AG10803 (cell line): ENCODE results near the gene GRAP.
"Not testable (repeated sequence)": the region's sequence is repeated elsewhere in the genome, so short reads cannot be mapped to it uniquely, and the experiment has no call there.

ENCODE experiments used
- DNase-seq: peaks from one replicate; pipeline ENCODE4 v3.0.0; 2010; ENCODE audit warnings: low read depth
- H3K4me3 ChIP-seq: 2 replicates; pipeline ENCODE4 v1.5.1; 2011; ENCODE audit warnings: mild to moderate bottlenecking, low read length, control low read depth
- CTCF ChIP-seq: conservative IDR thresholded peaks from 2 replicates; pipeline ENCODE4 v1.5.1; 2011; ENCODE audit warnings: mild to moderate bottlenecking, low read length, control low read depth, inconsistent platforms

The GRAP gene

GRCh38 chr17:19044643-19045042 lies 2.1 kb downstream of the GRAP start:
- not testable (repeated sequence) for H3K4me3 ChIP-seq, DNase-seq

- DNase-seq, H3K4me3 ChIP-seq: not testable (repeated sequence)
Observed at GRCh38 chr17:19043032-19043431, 3.7 kb downstream of the GRAP start.

GRCh38 chr17:19042369-19042768 lies 4.4 kb downstream of the GRAP start:
- not testable (repeated sequence) for DNase-seq, H3K4me3 ChIP-seq

GRCh38 chr17:19041871-19042270 lies 4.9 kb downstream of the GRAP start:
- H3K4me3 ChIP-seq, result not testable (repeated sequence)

DNA sequence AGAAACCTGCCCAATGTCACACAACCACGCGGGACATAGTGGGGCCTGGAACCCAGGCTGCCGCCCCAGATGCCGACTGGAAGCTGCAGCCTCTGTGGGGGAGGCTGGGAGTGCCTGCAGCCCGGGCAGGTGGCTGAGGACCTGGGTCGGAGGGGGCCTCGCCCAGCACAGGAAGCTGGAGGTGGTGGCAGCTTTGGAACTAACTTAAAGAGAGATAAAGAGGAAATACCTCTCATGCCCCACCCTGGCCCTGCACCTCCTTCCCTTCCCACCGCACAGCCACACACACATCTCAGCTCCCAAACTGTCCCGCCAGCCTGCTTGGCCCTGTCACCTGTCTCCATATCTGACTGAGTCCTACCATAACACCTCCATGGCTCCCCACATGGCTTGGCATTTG lies 6.4 kb downstream of the GRAP start:
- DNase-seq, H3K4me3 ChIP-seq: not testable (repeated sequence)

More at GRCh38 chr17:19041871-19042270, 4.9 kb downstream of the GRAP start:
- not testable (repeated sequence) for DNase-seq

DNA sequence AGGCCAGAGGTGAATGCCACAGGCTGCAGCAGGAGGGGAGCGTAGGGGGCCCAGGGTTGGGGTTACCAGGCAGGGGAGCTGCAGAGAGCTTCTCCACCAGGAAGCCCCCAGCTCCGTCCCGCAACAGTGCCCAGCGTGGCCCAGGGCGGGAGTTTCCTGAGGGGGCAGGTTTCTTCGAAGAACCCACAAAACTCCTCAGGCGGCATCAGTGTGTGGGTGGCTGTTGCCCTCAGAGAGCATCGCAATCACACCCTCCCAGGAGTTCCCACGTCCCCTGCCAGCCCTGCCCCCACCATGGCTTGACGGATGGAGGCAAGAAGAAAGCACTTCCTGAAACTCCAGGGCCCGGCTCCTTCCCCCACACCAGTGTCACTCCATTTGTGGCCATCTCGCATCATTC lies 8.0 kb downstream of the GRAP start:
- H3K4me3 ChIP-seq, DNase-seq: not testable (repeated sequence)

DNA sequence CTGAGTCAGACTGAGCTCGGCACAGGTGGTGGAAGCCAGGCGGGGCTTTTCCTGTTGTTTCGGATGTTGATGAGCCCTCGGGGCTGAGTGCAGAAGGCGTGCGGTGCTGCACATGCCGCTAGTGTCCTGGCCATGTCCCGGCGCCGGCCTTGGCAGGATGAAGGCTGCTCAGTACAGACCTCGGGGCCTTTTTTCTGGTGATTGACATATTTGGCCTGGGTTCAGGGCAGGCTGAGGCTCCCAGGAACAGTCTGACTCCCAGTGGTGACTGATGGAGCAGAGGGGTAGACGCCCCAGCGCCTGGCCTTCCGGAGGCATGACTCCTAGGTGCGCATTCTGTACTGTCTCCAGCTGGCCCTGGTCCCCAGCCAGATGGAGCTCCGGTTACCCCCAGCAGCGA lies 8.8 kb downstream of the GRAP start:
- DNase-seq, H3K4me3 ChIP-seq: not testable (repeated sequence)

- not testable (repeated sequence) for DNase-seq, H3K4me3 ChIP-seq
Observed at GRCh38 chr17:19037547-19037946, 9.2 kb downstream of the GRAP start.

- not testable (repeated sequence) for DNase-seq, H3K4me3 ChIP-seq
Observed at GRCh38 chr17:19036186-19036585, 10.6 kb downstream of the GRAP start.

DNA sequence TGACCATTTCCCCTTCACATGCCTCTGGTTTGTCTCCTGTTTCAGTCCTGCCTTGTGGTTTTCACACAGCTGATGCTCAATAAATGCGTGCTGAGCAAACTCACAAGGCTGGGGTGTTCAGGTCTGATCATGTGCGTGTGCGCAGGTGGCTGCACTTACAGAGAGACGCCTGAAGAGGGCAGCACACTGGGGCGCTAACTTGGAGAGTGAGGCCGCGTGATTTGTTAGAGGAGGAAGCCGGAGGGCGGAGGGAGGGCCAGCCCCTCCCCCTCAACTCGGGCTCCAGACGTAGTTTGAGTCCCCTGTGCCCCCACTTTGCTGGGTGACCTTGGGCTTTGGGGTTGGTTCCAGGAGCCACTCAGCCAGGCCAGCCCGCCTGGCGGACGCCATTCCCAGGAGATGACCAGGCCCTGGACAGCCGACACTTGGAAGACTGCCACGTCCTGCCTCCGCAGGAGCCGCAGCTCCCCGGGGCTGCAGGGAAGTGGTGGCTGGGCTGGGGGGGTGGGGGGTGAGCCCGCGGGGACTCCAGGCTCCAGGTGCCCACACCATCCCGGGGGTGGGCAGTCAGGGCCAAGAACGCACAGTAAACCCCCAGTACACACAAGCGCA lies 14.3 kb downstream of the GRAP start:
- not testable (repeated sequence) for DNase-seq

GRCh38 chr17:19031729-19032128 lies 15.0 kb downstream of the GRAP start:
- DNase-seq, H3K4me3 ChIP-seq: not testable (repeated sequence)
- TF ChIP-seq CTCF, result peak; percentile 42

More for the DNA sequence above, 14.3 kb downstream of the GRAP start:
- H3K4me3 ChIP-seq, result not testable (repeated sequence)

DNA sequence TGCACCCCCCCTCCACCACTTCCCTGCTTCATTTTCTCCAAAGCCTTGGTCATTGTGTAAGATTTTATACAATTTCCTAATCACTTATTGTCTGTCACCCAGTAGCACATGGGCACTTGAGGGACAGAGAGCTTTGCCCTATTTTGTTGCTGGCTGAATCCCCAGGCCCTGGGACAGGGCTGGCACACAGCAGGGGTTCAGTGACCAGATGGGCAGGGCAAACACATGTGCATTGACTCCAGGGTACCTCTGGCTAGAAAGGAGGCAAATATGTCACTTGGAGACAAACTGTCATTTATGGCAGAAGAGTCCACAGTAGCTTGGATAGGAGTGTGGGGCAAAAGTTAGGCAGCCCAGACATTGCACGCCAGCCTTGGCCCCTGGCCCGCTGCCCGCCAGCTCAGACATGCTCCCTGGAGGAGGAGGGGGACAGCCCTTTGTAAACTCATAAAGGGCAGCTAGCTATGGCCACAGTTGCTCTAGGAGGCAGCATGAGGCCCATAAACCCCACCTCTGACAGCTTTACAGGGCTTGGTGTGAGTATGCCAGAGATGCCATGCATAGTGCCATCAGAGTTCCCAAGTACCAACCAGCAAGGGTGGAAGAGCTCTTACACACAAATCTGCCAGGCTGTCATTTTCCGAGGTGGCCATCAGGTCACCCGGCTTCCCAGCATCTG lies 15.8 kb downstream of the GRAP start:
- not testable (repeated sequence) for DNase-seq, H3K4me3 ChIP-seq

DNA sequence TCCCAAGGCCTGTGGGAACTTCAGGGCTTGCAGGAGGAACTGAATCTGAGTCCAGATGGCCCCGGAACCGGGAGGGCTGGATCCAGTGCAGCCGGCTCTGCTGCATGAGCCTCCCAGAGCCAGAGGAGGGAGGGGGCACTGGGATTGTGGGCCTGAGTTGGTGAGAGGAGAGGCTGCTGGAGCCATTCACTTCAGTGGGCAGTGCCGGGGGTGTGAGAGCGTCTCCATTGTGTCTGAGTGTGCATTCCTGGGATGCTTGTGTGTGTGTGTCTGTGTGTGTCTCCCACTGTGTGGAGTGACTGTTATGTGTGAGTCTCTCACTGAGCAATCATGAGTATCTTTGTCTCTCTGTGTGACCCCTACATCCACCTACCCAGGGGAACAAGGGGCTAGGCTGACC lies 17.0 kb downstream of the GRAP start:
- DNase-seq, result not testable (repeated sequence)

DNA sequence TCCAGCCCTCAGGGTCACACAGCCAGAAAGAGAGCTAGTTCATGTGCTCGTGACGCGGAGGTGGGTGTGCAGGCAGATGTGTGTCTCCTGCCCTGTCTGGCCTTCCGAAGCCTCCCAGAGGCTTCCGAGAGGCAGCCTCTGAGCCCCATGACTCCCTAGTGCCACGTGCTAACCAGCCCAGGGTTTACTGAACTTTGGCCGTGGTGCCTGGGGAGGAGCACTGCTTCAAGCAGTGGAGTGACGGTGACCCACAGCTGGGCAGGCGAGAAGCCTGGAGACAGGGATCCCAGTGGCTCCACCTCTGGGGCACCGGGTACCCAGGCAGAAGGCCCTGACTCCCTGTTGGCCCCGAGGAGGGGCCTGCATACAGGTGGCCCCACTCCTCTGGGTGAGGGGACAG lies 18.1 kb downstream of the GRAP start:
- not testable (repeated sequence) for H3K4me3 ChIP-seq, DNase-seq

More for the DNA sequence above, 17.0 kb downstream of the GRAP start:
- H3K4me3 ChIP-seq, result not testable (repeated sequence)
